ENCODE results near the gene TMEM179. TPM values are rescaled to one million over a fixed set of nuclear protein-coding genes. Genes with fewer than 3 reads are reported as not detected.

The TMEM179 gene
- total and polyA plus RNA-seq, 2 of the 8 experiments (the other 6 are each of a cell fraction or from before 2014, with no cell fraction given), result 2.9 to 4.0 TPM

DNA sequence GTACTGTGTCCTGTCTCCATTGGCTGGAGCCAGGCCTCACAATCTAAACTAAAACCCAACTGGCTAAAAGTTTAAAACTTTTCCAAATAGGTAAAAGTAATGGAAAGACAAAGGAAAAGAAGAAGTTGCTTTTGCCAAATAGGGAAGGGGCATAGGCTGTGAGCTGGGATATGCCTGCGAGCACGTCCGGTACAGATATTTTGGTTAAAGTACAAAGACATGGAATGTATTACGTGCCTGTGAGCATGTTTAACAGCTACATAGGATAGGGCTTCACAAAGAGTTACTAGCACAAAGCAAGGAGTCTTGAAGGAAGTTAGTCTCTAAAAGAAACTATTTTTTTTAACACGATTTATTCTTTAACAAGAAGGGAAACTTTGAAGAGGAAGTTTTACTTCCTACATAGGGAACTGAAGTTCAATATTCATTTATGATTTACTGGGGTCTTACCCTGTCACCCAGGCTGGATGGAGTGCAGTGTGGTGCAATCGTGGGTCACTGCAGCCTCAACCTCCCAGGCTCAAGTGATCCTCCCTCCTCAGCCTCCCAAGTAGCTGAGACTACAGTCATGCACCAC lies 43.0 kb upstream of the TMEM179 start (continued):
- TF ChIP-seq KDM4A (IDR thresholded peaks at IDR 0.05; ENCODE audit: low read depth, low read length, severe bottlenecking) (no peak), JUND (IDR thresholded peaks at IDR 0.05; ENCODE audit: low read length) (no peak), SIX5 (IDR thresholded peaks at IDR 0.05; ENCODE audit: low read depth, low read length) (no peak), RXRA (IDR thresholded peaks at IDR 0.05; ENCODE audit: insufficient read depth, low read depth, low read length) (no peak), GABPA (IDR thresholded peaks at IDR 0.05; ENCODE audit: borderline replicate concordance, insufficient read depth, low read length) (no peak)

Data from H1 (cell line).